ENCODE results near the gene ARPC4. TPM values are rescaled to one million over a fixed set of nuclear protein-coding genes. Genes with fewer than 3 reads are reported as not detected.

The ARPC4 gene
- total RNA-seq, 1 experiment from 2014 or later, result 143 TPM

DNA sequence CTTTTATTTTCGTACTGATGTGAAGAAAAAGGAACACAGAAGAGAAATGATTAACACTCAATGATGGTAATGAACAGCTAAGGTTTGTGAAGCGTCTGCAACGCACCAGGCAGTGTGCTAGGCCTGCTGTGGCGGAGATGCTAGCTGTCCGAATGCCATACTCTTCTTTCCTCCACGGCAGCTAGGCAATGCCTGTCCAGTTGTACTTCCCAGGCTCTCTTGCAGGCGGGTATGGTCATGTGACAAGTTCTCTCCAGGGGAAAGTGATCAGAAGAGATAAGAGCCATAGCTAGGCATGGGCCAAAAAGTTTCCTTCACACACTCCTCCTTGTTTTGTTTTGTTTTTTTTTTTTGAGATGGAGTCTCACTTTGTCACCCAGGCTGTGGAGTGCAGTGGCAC is 7.3 kb upstream of the ARPC4 start (continued):
- no peak for TF ChIP-seq MYBL2 (CRISPR knock-in tag; IDR thresholded peaks at IDR 0.05)
- no peak for TF ChIP-seq TEAD1 (CRISPR knock-in tag; IDR thresholded peaks at IDR 0.05)
- no peak for TF ChIP-seq SMAD4 (CRISPR knock-in tag; IDR thresholded peaks at IDR 0.05)
- TF ChIP-seq, protein P1, sequence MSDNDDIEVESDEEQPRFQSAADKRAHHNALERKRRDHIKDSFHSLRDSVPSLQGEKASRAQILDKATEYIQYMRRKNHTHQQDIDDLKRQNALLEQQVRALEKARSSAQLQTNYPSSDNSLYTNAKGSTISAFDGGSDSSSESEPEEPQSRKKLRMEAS (CRISPR knock-in tag; IDR thresholded peaks at IDR 0.05), result no peak
- no peak for TF ChIP-seq MXD4 (CRISPR knock-in tag; IDR thresholded peaks at IDR 0.05; ENCODE audit: borderline replicate concordance)

DNA sequence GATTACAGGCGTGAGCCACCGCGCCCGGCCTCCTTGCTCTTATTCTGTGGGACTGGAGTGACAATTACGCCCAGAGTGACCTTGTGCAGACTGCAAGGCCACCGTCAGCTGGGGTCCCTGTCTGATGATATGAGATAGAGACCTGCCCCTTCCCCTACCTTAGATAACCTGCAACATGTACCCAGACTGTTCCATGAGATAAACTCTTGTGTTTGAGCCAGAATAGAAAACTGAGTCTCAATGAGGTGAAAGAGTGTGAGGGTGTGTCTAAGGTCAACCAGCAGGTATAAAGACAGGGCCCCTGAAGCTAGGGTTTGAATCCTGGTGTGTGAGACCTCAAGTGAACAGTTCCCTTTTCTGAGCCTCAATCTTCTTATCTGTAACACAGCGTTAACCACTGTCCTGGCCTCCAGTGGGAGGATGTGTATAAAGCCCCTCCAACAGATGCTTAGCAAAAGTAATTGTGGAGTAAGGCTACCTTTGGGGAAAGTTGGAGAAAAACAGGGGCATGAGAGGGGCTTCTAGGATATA is 6.6 kb upstream of the ARPC4 start:
- TF ChIP-seq ZNF416 (CRISPR knock-in tag; IDR thresholded peaks at IDR 0.05) (no peak), KAT7 (CRISPR knock-in tag; IDR thresholded peaks at IDR 0.05; ENCODE audit: borderline replicate concordance) (no peak), MYBL2 (CRISPR knock-in tag; IDR thresholded peaks at IDR 0.05) (no peak), ELF4 (CRISPR knock-in tag; IDR thresholded peaks at IDR 0.05; ENCODE audit: low read depth) (no peak), GTF2I (CRISPR knock-in tag; conservative IDR thresholded peaks at IDR 0.05) (no peak), RELA (CRISPR knock-in tag; IDR thresholded peaks at IDR 0.05; ENCODE audit: borderline replicate concordance) (no peak), OVOL2 (CRISPR knock-in tag; IDR thresholded peaks at IDR 0.05; ENCODE audit: borderline replicate concordance) (no peak), PRRX2 (CRISPR knock-in tag; IDR thresholded peaks at IDR 0.05) (no peak), TEAD4 (CRISPR knock-in tag; IDR thresholded peaks at IDR 0.05) (no peak), IRF2 (CRISPR knock-in tag; IDR thresholded peaks at IDR 0.05; ENCODE audit: borderline replicate concordance, low read depth) (no peak), CBFB (CRISPR knock-in tag; IDR thresholded peaks at IDR 0.05; ENCODE audit: low read depth) (no peak)
- TF ChIP-seq, protein P1 (CRISPR knock-in tag; IDR thresholded peaks at IDR 0.05), result no peak
- TF ChIP-seq, protein P2, sequence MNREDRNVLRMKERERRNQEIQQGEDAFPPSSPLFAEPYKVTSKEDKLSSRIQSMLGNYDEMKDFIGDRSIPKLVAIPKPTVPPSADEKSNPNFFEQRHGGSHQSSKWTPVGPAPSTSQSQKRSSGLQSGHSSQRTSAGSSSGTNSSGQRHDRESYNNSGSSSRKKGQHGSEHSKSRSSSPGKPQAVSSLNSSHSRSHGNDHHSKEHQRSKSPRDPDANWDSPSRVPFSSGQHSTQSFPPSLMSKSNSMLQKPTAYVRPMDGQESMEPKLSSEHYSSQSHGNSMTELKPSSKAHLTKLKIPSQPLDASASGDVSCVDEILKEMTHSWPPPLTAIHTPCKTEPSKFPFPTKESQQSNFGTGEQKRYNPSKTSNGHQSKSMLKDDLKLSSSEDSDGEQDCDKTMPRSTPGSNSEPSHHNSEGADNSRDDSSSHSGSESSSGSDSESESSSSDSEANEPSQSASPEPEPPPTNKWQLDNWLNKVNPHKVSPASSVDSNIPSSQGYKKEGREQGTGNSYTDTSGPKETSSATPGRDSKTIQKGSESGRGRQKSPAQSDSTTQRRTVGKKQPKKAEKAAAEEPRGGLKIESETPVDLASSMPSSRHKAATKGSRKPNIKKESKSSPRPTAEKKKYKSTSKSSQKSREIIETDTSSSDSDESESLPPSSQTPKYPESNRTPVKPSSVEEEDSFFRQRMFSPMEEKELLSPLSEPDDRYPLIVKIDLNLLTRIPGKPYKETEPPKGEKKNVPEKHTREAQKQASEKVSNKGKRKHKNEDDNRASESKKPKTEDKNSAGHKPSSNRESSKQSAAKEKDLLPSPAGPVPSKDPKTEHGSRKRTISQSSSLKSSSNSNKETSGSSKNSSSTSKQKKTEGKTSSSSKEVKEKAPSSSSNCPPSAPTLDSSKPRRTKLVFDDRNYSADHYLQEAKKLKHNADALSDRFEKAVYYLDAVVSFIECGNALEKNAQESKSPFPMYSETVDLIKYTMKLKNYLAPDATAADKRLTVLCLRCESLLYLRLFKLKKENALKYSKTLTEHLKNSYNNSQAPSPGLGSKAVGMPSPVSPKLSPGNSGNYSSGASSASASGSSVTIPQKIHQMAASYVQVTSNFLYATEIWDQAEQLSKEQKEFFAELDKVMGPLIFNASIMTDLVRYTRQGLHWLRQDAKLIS (CRISPR knock-in tag; IDR thresholded peaks at IDR 0.05; ENCODE audit: borderline replicate concordance), result no peak
- Mint-ChIP-seq H3K4me1 (no peaks in the 10 kb centered on the region), H3K27ac (no peak overlapping the region), H3K36me3 (peaks cover 69% of the 10 kb centered on the region), H3K4me3 (no peak overlapping the region), H3K27me3 (ENCODE audit: low read depth) (no peaks in the 10 kb centered on the region), H3K9me3 (no peaks in the 10 kb centered on the region)
- CTCF ChIA-PET, result interaction anchor here (1.1 kb wide), 1 partner anchor 37 kb away, joined by 3 read pairs; the partner anchor contains the start of gene OGG1
- ATAC-seq (no peak), DNase-seq (ENCODE audit: low spot score) (no peak)
- POLR2A ChIA-PET, result no interaction called here

DNA sequence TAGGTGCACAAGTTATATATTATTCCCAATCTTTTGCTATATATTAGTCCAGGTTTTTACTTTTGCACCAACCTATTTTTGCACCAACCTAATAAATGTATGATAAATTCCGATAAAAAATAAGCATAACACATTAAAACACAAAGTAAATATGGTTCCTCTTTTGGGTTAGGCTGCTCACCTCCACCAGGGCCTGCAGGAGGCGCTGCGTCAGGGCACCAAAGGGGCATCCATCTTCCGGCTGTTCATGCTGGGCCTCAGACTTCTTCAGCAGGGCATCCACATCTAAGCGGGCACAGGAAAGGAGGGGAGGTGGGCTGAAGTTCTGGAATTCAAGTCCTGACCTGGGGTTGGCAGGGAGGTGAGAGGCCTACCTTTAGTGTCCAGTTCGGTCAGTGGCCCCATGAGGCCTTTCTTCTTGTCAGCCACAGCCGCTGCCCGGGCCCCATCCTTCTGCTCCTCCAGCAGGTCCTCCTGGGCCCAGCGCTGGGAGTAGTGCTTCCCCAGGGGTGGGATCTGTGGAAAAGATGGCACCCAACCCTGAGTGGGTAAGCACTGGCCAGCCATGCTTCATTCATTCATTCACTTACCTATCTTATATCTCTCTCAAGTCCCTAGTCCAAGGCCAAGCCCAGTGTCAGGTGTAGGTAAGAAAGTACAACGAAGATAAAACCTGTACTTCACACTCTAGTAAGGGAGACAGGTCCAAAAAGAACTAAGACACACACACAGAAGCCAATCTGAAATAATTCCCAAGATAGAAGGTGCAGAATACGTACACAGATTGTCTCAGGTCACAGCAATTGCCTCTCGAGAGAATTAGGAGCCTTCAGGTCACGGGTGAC is 5.8 kb upstream of the ARPC4 start:
- peaks cover 65% of the 10 kb centered on the region for H3K36me3 Mint-ChIP-seq
- ChIA-PET POLR2A (no interaction called here), CTCF (interaction anchor here (1.1 kb wide), 1 partner anchor 37 kb away, joined by 3 read pairs; the partner anchor contains the start of gene OGG1)
- ATAC-seq (peak; percentile 63), DNase-seq (ENCODE audit: low spot score) (no peak)
- no peaks in the 10 kb centered on the region for H3K9me3 Mint-ChIP-seq
- H3K4me3 Mint-ChIP-seq, result no peak overlapping the region
- H3K27me3 Mint-ChIP-seq (ENCODE audit: low read depth), result no peaks in the 10 kb centered on the region
- H3K4me1 Mint-ChIP-seq, result peaks cover 4% of the 10 kb centered on the region
- TF ChIP-seq, protein P3, sequence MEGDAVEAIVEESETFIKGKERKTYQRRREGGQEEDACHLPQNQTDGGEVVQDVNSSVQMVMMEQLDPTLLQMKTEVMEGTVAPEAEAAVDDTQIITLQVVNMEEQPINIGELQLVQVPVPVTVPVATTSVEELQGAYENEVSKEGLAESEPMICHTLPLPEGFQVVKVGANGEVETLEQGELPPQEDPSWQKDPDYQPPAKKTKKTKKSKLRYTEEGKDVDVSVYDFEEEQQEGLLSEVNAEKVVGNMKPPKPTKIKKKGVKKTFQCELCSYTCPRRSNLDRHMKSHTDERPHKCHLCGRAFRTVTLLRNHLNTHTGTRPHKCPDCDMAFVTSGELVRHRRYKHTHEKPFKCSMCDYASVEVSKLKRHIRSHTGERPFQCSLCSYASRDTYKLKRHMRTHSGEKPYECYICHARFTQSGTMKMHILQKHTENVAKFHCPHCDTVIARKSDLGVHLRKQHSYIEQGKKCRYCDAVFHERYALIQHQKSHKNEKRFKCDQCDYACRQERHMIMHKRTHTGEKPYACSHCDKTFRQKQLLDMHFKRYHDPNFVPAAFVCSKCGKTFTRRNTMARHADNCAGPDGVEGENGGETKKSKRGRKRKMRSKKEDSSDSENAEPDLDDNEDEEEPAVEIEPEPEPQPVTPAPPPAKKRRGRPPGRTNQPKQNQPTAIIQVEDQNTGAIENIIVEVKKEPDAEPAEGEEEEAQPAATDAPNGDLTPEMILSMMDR (IDR thresholded peaks at IDR 0.05), result peak; percentile 48; the same call in 1 of the 2 replicates
- TF ChIP-seq ZNF219 (CRISPR knock-in tag; IDR thresholded peaks at IDR 0.05; ENCODE audit: borderline replicate concordance), result no peak
- no peak overlapping the region for H3K27ac Mint-ChIP-seq

Measured in WTC11 (cell line).